Measurements from ENCODE around the gene HIPK4.
"Not testable (repeated sequence)": the region's sequence is repeated elsewhere in the genome, so short reads cannot be mapped to it uniquely, and the experiment has no call there.

The HIPK4 gene

GRCh38 chr19:40411958-40412499 lies 22.0 kb upstream of the HIPK4 start:
- no peak for DNase-seq (ENCODE audit: low spot score in 2 of 2)
- no peak for ATAC-seq (ENCODE audit: low read depth)
- Mint-ChIP-seq H3K36me3 (no peaks in the 10 kb centered on the region), H3K27me3 (no peaks in the 10 kb centered on the region), H3K27ac (no peak overlapping the region), H3K9me3 (no peaks in the 10 kb centered on the region), H3K4me1 (peaks cover 19% of the 10 kb centered on the region), H3K4me3 (no peak overlapping the region)

- H3K4me3 Mint-ChIP-seq = peak overlapping the region; percentile 50
- no peaks in the 10 kb centered on the region for H3K36me3 Mint-ChIP-seq
- no peaks in the 10 kb centered on the region for H3K27me3 Mint-ChIP-seq
- DNase-seq (ENCODE audit: low spot score in 2 of 2) (no peak), ATAC-seq (ENCODE audit: low read depth) (peak; percentile 45)
- no peak overlapping the region for H3K27ac Mint-ChIP-seq
- H3K9me3 Mint-ChIP-seq = no peaks in the 10 kb centered on the region
- H3K4me1 Mint-ChIP-seq = peaks cover 16% of the 10 kb centered on the region
Observed at GRCh38 chr19:40411125-40411842, 21.3 kb upstream of the HIPK4 start.

GRCh38 chr19:40410030-40410389 lies 20.0 kb upstream of the HIPK4 start:
- Mint-ChIP-seq H3K4me3 (no peak overlapping the region), H3K9me3 (no peaks in the 10 kb centered on the region), H3K27ac (no peak overlapping the region), H3K27me3 (no peaks in the 10 kb centered on the region), H3K36me3 (no peaks in the 10 kb centered on the region), H3K4me1 (peaks cover 19% of the 10 kb centered on the region)
- peak; percentile 70 for ATAC-seq (ENCODE audit: low read depth)
- no peak for DNase-seq (ENCODE audit: low spot score in 2 of 2)

- H3K27me3 Mint-ChIP-seq; H3K27ac Mint-ChIP-seq; H3K4me3 Mint-ChIP-seq; H3K36me3 Mint-ChIP-seq; H3K9me3 Mint-ChIP-seq; ATAC-seq (ENCODE audit: low read depth); DNase-seq (ENCODE audit: low spot score in 2 of 2): not testable (repeated sequence)
- H3K4me1 Mint-ChIP-seq = peaks cover 22% of the 10 kb centered on the region
Observed at GRCh38 chr19:40408598-40408925, 18.6 kb upstream of the HIPK4 start.

- no peaks in the 10 kb centered on the region for H3K36me3 Mint-ChIP-seq
- H3K4me3 Mint-ChIP-seq = peak overlapping the region; percentile 22
Observed at GRCh38 chr19:40407714-40408597, 18.0 kb upstream of the HIPK4 start.

GRCh38 chr19:40403262-40403984 lies 13.4 kb upstream of the HIPK4 start:
- Mint-ChIP-seq H3K36me3 (no peaks in the 10 kb centered on the region), H3K9me3 (no peaks in the 10 kb centered on the region), H3K4me1 (peaks cover 23% of the 10 kb centered on the region), H3K27me3 (peaks cover 2% of the 10 kb centered on the region), H3K4me3 (peak overlapping the region; percentile 97), H3K27ac (no peak overlapping the region)
- peak; percentile 78 to 82 for DNase-seq (ENCODE audit: low spot score in 2 of 2)
- ATAC-seq (ENCODE audit: low read depth) = peak; percentile 75

More at GRCh38 chr19:40407714-40408597, 18.0 kb upstream of the HIPK4 start:
- DNase-seq (ENCODE audit: low spot score in 2 of 2) (no peak), ATAC-seq (ENCODE audit: low read depth) (no peak)
- Mint-ChIP-seq H3K9me3 (no peaks in the 10 kb centered on the region), H3K27ac (peak overlapping the region; percentile 32), H3K27me3 (no peaks in the 10 kb centered on the region), H3K4me1 (peaks cover 23% of the 10 kb centered on the region)

- no peak overlapping the region for H3K27ac Mint-ChIP-seq
- H3K9me3 Mint-ChIP-seq = no peaks in the 10 kb centered on the region
- DNase-seq (ENCODE audit: low spot score in 2 of 2) (no peak), ATAC-seq (ENCODE audit: low read depth) (no peak)
- peaks cover 14% of the 10 kb centered on the region for H3K4me1 Mint-ChIP-seq
- H3K36me3 Mint-ChIP-seq = no peaks in the 10 kb centered on the region
- H3K4me3 Mint-ChIP-seq = no peak overlapping the region
- peaks cover 2% of the 10 kb centered on the region for H3K27me3 Mint-ChIP-seq
Observed at GRCh38 chr19:40400559-40400958, 10.6 kb upstream of the HIPK4 start.

- H3K27me3 Mint-ChIP-seq = peaks cover 2% of the 10 kb centered on the region
- no peak overlapping the region for H3K27ac Mint-ChIP-seq
- H3K4me1 Mint-ChIP-seq = peaks cover 7% of the 10 kb centered on the region
- no peak overlapping the region for H3K4me3 Mint-ChIP-seq
- ATAC-seq (ENCODE audit: low read depth) (peak; percentile 49), DNase-seq (ENCODE audit: low spot score in 2 of 2) (no peak)
- no peaks in the 10 kb centered on the region for H3K36me3 Mint-ChIP-seq
- no peaks in the 10 kb centered on the region for H3K9me3 Mint-ChIP-seq
Observed at GRCh38 chr19:40398417-40399131, 8.6 kb upstream of the HIPK4 start.

GRCh38 chr19:40397568-40397906 lies 7.6 kb upstream of the HIPK4 start:
- ATAC-seq (ENCODE audit: low read depth) = no peak
- H3K9me3 Mint-ChIP-seq = no peaks in the 10 kb centered on the region
- H3K4me1 Mint-ChIP-seq = peaks cover 5% of the 10 kb centered on the region
- no peak for DNase-seq (ENCODE audit: low spot score in 2 of 2)
- no peaks in the 10 kb centered on the region for H3K36me3 Mint-ChIP-seq
- no peak overlapping the region for H3K27ac Mint-ChIP-seq
- H3K4me3 Mint-ChIP-seq = no peak overlapping the region
- peaks cover 2% of the 10 kb centered on the region for H3K27me3 Mint-ChIP-seq

- Mint-ChIP-seq H3K4me1 (peaks cover 5% of the 10 kb centered on the region), H3K27me3 (peaks cover 2% of the 10 kb centered on the region), H3K27ac (no peak overlapping the region), H3K9me3 (no peaks in the 10 kb centered on the region), H3K4me3 (no peak overlapping the region), H3K36me3 (no peaks in the 10 kb centered on the region)
- ATAC-seq (ENCODE audit: low read depth) (no peak), DNase-seq (ENCODE audit: low spot score in 2 of 2) (no peak)
Observed at GRCh38 chr19:40396886-40397567, 7.0 kb upstream of the HIPK4 start.

- Mint-ChIP-seq H3K27ac (no peak overlapping the region), H3K9me3 (no peaks in the 10 kb centered on the region), H3K36me3 (no peaks in the 10 kb centered on the region), H3K4me1 (peaks cover 5% of the 10 kb centered on the region), H3K4me3 (no peak overlapping the region), H3K27me3 (peaks cover 2% of the 10 kb centered on the region)
- DNase-seq (ENCODE audit: low spot score in 2 of 2) (no peak), ATAC-seq (ENCODE audit: low read depth) (no peak)
Observed at GRCh38 chr19:40395956-40396355, 6.0 kb upstream of the HIPK4 start.

- Mint-ChIP-seq H3K27me3 (peaks cover 5% of the 10 kb centered on the region), H3K36me3 (no peaks in the 10 kb centered on the region), H3K4me1 (peaks cover 5% of the 10 kb centered on the region), H3K27ac (no peak overlapping the region), H3K9me3 (no peaks in the 10 kb centered on the region), H3K4me3 (no peak overlapping the region)
- ATAC-seq (ENCODE audit: low read depth) (no peak), DNase-seq (ENCODE audit: low spot score in 2 of 2) (no peak)
Observed at GRCh38 chr19:40394816-40395210, 4.8 kb upstream of the HIPK4 start.
